GM04503 (cell line): ENCODE measurements around the gene SRPRB.

Experiments
- DNase-seq: peaks from one replicate; pipeline ENCODE4 v3.0.0-alpha.2; 2012; ENCODE audit warnings: low read depth

The SRPRB gene

DNA sequence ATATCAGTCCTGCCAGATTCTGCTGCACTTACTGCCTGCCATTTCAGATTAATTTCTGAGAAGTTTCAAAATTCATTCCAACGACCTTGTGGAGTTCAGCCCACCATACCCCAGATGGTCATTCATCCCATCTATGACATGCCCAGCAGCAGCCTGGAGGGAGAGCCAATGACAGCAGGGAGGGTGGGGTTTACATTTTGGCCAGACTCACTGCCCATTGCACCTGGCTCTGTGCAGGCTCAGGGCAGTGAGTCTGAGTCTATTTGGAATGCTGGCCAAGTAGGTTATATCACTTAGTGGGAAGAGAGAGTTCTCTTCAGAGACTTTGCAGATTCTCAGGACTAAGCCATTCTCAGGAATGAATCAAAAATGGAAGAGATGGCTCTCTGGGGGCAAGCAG, 21.5 kb downstream of the SRPRB start:
- no peak for DNase-seq

DNA sequence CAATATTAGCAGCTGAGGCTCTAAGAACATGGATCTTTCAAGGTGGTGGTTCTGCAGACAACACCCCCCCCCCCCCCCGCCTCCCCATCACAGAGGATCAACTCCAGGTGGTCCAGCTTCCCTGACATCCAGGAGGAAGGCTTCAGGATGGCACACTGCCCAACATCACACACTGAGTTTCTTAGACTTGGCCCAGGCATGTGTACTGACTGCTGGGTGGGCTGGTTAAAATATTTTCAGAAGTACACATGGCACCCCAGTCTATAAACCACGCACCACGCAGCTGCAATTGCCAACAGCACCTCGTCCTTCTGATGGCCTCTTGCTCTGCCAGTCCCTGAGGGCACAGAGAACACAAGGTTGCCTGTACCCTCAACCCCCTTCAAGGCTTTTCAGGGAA, 22.1 kb downstream of the SRPRB start:
- no peak for DNase-seq

GRCh38 chr3:133828576-133829309, 23.1 kb downstream of the SRPRB start:
- DNase-seq = no peak

DNA sequence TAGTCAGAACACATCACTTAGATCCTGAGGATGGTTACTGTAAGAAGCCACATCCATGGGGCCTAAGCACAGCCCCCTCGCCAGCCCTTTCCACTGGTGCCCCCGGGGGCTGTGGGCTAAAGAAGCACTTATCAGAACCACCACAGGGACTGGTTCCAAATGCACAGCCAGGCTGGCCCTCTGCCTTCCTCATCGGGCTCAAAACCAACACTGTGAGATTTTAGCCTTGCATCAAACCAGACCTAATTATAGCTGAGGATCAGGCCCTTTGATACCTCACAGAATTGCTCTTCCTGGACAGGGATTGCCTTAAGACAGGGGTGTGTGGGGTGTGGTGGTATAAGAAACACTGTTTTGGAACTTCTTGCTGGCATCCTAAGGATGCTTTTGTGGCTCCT, 23.7 kb downstream of the SRPRB start:
- no peak for DNase-seq

- no peak for DNase-seq
These were observed 24.5 kb downstream of the SRPRB start for GRCh38 chr3:133830071-133830470.

- no peak for DNase-seq
These were observed 26.6 kb downstream of the SRPRB start for GRCh38 chr3:133831966-133832801.

GRCh38 chr3:133832802-133833144, 27.2 kb downstream of the SRPRB start:
- no peak for DNase-seq

GRCh38 chr3:133833267-133833666, 27.7 kb downstream of the SRPRB start:
- no peak for DNase-seq

DNA sequence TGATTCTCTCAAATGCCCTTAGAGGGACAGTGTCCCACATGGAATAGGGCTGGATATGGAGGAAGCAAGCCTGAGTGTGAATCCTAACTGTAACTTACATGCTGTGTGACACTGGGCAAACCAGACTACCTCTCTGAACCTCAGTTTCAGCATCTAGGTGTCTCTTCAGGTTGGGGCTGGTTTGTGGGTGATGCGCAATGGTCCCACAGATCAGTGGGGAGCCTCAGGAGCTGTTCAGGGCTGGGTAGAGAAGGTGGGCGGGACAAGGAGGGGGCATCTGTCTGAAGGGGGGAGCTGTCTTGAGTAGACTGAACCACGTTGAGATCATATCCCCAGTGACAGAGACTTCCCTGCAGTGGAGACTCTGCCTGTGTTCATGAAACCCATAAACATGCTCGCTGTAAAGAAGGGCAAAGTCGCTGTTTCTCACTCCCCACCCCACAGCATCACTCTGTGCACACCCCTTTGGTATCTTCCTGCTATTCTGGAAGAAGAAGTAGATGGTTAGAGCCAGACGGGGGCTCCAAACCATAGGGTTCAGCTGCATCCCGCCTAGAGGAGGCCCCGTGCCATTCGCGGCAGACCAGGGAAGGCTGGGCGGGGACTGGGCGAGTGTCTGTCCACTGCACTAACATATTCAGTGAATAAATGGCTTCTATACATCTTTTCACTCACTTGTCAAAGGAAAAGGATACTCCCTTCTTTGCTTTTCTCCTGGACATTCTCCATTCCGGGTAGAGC, 28.4 kb downstream of the SRPRB start:
- no peak for DNase-seq

GRCh38 chr3:133834621-133835417, 29.2 kb downstream of the SRPRB start:
- no peak for DNase-seq

DNA sequence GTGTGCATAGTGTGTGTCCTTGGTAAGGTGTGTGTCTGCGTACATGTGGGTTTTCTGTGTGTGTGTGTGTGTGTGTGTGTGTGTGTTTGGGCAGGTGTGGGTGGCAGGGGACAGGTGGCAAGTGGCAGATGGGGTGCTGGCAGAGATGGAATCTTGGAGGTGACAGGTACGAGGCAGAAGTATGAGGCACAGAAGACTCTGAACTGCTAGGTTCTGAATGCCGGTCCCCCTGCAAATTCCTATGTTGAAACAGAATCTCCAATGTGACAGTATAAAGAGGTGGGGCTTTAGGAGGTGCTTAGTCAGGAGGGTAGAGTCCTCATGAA, 29.8 kb downstream of the SRPRB start:
- DNase-seq = no peak

DNA sequence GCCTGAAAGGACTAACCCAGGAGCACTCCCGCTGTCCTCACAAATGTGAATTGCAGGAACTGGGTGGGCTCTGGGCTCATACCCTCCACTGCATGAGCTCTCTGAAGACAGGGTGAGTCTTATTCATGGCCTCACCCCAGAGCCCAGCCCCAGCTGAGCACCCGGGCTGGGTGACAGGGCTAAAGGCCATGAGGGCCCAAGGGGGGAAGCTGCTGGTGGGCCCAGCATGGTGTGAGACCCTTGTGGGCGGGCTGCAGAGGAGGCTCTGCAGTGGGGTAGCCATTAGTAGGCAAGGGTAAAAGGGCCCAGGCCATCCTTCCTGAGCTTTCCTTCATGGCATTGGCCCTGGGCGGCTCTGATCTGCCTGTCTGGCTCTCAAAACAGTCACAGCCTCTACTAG, 30.3 kb downstream of the SRPRB start:
- no peak for DNase-seq

DNA sequence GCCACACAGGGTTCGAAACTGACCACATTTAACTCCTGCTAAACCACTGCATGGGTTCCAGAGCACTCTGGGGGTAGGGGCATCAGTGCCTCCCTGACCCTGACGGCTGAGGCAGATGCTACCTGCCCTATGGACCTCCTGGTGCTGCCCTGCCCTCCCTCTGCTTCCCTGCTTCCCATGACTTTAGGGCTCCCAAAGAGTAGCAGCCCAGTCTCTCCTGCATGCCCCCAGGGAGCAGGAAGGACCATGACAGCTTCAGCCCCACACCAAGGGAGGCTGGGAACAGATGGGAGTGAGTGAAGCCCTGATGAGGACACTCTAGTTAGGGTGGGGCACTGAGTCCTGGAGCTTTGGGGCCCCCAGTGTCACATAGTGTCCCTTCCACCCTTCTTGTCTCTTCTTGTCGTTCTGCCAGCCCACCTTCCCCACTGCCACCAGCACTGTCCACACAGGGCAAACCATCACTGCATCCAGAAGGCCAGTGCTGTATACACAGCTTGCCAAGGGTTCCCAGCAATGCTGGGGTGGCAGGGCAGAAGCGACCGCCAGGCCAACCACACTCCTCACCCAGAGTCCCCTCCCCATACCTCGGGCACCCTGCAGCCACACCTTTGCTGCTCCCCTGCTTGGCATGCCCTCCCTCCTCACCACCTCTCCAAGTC, 31.0 kb downstream of the SRPRB start:
- no peak for DNase-seq

DNA sequence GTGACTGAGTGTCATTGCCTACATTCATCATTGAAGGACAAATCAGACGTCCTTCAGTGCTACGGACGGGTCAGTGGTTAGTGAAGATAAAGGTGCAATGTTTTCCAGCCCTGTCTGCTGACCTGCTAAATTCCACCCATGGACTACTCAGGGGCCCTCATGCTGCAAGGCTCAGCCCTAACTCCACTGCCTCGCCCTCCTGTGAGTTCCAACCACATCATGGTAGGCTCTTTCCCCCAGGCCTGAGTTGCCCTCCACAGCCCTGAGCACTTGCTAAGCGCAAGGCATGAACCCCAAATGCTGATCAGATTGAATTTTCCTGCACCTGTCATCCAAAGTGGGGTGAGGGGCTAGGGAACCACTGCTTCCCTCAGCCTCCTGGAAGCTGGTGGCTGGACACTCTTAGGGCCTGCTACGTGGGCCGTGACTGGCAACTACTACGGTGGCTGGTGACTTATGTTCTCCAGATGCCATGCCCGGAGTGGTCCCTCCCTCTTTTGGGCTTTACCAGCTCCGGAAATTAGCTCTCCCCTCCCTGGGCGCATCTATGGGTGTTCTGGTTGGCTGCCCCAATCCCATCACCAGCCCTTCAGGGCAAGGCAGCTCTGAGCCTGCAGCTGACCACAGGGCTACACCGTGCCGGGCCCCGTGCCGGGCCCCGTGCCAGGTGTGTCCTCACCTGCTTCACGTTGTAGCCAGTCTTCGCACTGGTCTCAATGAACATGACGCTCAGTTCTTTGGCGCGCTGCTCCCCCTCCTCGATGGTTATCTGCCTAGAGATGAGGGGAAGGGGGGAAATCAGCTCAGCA, 32.1 kb downstream of the SRPRB start:
- no peak for DNase-seq

DNA sequence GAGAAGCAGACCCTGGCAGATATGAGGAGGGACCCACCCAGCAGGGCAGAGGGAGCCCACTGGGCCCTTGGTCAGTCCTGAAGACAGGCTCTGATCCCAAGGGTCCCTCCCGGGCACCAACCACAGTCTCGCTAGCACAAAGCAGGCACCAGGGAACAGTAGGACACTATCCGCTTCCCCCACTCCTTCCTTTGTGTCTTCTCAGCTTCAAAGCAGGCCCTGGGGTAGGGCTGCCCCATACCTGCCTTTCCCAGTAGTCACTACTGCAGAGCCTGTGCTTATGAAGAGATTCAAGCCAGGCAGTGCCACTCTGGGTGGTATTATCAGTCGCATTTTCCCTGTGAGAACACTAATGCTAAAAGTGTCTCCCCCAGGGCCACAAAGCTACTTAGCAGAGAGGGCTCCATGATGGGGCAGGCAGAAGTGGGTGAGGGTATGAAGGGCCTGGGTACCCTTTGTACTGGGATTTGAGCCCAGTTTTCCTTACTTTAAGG, 32.7 kb downstream of the SRPRB start:
- no peak for DNase-seq

DNA sequence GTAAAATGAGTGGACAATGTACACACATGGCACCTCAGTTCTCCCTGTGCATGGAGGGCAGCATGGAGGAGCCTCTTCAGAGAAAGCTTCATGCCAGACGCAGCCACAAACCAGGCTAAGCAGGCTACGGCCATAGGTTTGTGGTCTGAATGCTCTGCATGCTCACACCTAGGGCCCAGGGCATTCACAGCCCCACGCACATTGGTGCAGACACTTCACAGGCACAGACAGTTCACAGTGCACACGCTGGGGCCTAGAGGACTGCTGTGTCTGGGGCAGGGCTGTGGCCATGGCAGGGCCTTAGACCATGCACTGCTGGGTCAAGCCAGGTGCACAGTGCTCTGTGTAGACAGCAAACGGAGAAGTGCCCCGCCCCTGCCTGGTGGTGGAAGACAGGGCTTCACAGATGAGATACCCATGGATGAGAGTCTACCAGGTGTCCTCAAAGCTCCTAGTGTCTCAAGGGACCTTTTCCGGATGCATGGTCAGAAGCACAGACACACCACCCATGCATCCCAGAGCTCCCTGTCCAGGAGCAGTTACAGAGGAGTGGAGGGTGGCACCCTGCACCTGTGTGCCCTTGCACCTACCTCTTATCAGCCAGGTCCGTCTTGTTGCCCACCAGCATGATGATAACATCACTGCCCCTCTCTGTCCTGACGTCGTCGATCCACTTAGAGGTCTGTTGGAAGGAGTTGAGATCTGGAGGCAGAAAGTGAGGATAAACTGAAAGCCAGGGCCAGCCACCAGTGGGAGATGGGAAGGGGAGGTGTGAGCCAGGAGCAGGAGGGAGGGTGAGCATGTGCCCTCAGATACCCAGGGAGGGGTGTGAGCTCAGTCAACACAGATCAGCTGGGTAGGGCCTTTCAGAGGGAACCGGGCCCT, 33.5 kb downstream of the SRPRB start:
- no peak for DNase-seq

DNA sequence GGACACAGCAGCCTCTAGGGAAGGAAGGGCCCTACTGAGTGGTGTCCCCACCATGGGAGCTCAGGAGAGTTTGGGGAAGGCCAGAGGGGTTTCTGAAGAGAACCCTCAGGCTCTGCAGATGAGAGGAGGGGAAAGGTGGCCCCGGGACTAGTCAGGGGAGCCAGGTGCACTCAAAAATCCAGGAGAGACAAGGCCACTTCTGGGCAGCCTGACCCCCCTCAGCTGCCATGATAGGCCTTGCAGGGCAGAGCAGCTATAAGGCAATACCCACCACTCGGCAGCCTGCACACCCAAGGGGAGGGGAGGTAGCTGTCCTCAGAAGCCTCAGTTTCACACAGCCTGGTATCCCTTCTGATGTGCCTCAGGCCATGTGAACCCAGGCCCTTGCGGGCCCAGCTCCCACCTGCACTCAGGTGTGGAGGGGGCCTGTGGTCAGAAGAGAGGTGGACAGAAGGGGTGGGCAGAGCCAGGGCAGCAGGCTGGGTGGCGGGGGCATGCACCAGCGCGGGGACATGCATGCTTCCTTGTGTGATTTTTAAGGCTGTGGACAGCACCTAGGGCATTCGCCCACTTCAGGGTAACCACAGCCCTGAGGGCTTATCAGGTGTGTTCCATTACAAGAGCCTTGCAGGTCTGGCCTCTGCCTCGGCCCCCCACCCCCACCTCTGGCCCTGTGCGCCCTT, 34.6 kb downstream of the SRPRB start:
- no peak for DNase-seq

GRCh38 chr3:133840767-133841166, 35.2 kb downstream of the SRPRB start:
- DNase-seq = no peak

DNA sequence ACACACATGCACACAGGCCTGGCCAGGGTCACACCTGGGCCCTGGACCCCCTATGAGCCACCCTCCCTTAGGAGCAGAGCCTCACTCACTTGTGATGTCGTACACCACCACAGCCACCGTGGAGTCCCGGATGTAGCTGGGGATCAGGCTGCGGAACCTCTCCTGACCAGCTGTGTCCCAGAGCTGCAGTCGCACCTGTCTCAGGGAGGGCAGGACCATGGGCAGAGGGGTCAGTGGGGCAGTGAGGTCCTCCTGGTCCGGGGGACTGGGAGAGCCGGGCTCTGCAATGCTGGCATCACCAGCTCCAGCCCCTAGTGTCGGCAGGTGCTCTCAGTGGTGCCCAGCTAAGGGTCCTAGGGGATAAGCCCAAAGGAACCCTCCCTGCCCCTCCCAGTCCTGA, 35.6 kb downstream of the SRPRB start:
- no peak for DNase-seq
